ES-I3 (cell line): ENCODE measurements around the gene WDR73.

Experiments used
- H3K36me3 ChIP-seq: 2 replicates; pipeline ENCODE4 v1.6.1; 2013; ENCODE audit warnings: mild to moderate bottlenecking, low read length, control low read depth, moderate library complexity; ENCODE audit not compliant: insufficient read depth
- H3K4me1 ChIP-seq: 2 replicates; pipeline ENCODE4 v1.6.1; 2013; ENCODE audit warnings: mild to moderate bottlenecking, control low read depth, low read length; ENCODE audit not compliant: insufficient read depth
- H3K9ac ChIP-seq: 2 replicates; pipeline ENCODE4 v1.6.1; 2013; ENCODE audit warnings: low read depth, mild to moderate bottlenecking, low read length, moderate library complexity
- H3K9me3 ChIP-seq: 2 replicates; pipeline ENCODE4 v1.6.1; 2013; ENCODE audit warnings: mild to moderate bottlenecking, low read length, moderate library complexity; ENCODE audit not compliant: control insufficient read depth, insufficient read depth

WDR73 gene

GRCh38 chr15:84598250-84598649 lies 55.8 kb downstream of the WDR73 start:
- Histone ChIP-seq H3K4me1 (peaks cover 18% of the 10 kb centered on the region; the same call in 1 of the 2 replicates), H3K9me3 (no peaks in the 10 kb centered on the region), H3K36me3 (no peaks in the 10 kb centered on the region), H3K9ac (no peak overlapping the region)

GRCh38 chr15:84597296-84597695 lies 56.8 kb downstream of the WDR73 start:
- Histone ChIP-seq H3K9ac (no peak overlapping the region), H3K4me1 (peaks cover 18% of the 10 kb centered on the region; the same call in 1 of the 2 replicates), H3K9me3 (no peaks in the 10 kb centered on the region), H3K36me3 (no peaks in the 10 kb centered on the region)

GRCh38 chr15:84595660-84596059 lies 58.4 kb downstream of the WDR73 start:
- H3K9me3 ChIP-seq, result no peaks in the 10 kb centered on the region
- H3K4me1 ChIP-seq, result peaks cover 18% of the 10 kb centered on the region; the same call in 1 of the 2 replicates
- no peak overlapping the region for H3K9ac ChIP-seq
- no peaks in the 10 kb centered on the region for H3K36me3 ChIP-seq

GRCh38 chr15:84594617-84595290 lies 59.3 kb downstream of the WDR73 start:
- Histone ChIP-seq H3K9ac (no peak overlapping the region), H3K36me3 (no peaks in the 10 kb centered on the region), H3K9me3 (no peaks in the 10 kb centered on the region), H3K4me1 (peaks cover 18% of the 10 kb centered on the region; the same call in 1 of the 2 replicates)

- Histone ChIP-seq H3K9me3 (no peaks in the 10 kb centered on the region), H3K36me3 (no peaks in the 10 kb centered on the region), H3K4me1 (peaks cover 16% of the 10 kb centered on the region; the same call in 1 of the 2 replicates), H3K9ac (no peak overlapping the region)
Measured at GRCh38 chr15:84591815-84592214, 62.3 kb downstream of the WDR73 start.

GRCh38 chr15:84590406-84590805 lies 63.7 kb downstream of the WDR73 start:
- Histone ChIP-seq H3K4me1 (peaks cover 19% of the 10 kb centered on the region; the same call in 1 of the 2 replicates), H3K9ac (no peak overlapping the region), H3K9me3 (no peaks in the 10 kb centered on the region), H3K36me3 (no peaks in the 10 kb centered on the region)
